GM12865 (cell line): ENCODE data around the gene CCDC141.
A peak's percentile ranks its signal among the peaks of the same experiment; 100 is the strongest.
"Not testable (repeated sequence)": the region's sequence is repeated elsewhere in the genome, so short reads cannot be mapped to it uniquely, and the experiment has no call there.

Experiments used
- DNase-seq: peaks from one replicate; pipeline ENCODE4 v3.0.0; 2010; ENCODE audit warnings: low read depth
- H3K4me3 ChIP-seq: 2 replicates; pipeline ENCODE4 v1.5.1; 2011; ENCODE audit warnings: mild to moderate bottlenecking, low read depth, low read length, control low read depth
- TF ChIP-seq, protein P1 (sequence below): IDR thresholded peaks from 2 replicates; pipeline ENCODE4 v1.5.1; 2011; ENCODE audit warnings: low read length, control low read depth, low read depth, inconsistent platforms; ENCODE audit not compliant: insufficient read depth; ENCODE audit errors: missing control alignments

The CCDC141 gene

DNA sequence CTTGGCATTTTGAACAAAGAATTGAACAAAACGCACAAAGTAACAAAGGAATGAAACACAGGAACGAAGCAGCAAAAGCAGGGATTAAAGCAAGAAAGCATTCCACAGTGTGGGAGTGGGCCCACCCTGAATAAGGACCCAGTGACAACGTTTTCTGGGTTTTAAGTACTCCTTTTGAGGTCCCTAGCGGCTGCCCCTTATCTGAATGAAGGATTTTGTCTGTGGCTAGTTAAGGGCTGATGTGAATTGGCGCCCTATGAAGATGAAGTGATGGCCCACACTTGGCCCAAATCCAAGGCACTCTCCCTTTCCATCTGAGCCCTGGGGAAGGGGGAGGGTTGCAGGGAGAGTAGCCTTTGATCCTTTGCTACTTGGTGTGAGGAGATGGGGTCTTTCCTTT, 7.8 kb upstream of the CCDC141 start:
- DNase-seq: no peak
- TF ChIP-seq, protein P1, sequence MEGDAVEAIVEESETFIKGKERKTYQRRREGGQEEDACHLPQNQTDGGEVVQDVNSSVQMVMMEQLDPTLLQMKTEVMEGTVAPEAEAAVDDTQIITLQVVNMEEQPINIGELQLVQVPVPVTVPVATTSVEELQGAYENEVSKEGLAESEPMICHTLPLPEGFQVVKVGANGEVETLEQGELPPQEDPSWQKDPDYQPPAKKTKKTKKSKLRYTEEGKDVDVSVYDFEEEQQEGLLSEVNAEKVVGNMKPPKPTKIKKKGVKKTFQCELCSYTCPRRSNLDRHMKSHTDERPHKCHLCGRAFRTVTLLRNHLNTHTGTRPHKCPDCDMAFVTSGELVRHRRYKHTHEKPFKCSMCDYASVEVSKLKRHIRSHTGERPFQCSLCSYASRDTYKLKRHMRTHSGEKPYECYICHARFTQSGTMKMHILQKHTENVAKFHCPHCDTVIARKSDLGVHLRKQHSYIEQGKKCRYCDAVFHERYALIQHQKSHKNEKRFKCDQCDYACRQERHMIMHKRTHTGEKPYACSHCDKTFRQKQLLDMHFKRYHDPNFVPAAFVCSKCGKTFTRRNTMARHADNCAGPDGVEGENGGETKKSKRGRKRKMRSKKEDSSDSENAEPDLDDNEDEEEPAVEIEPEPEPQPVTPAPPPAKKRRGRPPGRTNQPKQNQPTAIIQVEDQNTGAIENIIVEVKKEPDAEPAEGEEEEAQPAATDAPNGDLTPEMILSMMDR: no peak
- H3K4me3 ChIP-seq: no peak overlapping the region

DNA sequence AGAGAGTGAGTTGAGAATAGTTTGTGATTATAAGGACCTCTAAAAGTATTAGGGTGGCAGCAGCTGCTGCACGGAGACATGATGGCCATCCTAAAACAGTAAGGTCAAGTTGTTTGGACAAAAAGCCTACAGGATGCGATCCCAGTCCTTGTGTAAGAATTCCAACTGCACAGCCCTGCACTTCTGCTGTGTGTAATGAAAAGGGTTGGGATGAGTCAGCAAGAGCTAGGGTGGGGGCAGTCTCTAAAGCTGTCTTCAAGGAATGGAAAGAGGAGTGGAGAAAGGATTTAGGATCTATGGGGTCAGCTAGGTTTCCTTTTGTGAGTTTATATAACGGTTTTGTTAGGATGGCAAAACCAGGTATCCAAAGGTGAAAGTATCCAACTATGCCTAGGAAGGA, 3.6 kb upstream of the CCDC141 start:
- DNase-seq: not testable (repeated sequence)

DNA sequence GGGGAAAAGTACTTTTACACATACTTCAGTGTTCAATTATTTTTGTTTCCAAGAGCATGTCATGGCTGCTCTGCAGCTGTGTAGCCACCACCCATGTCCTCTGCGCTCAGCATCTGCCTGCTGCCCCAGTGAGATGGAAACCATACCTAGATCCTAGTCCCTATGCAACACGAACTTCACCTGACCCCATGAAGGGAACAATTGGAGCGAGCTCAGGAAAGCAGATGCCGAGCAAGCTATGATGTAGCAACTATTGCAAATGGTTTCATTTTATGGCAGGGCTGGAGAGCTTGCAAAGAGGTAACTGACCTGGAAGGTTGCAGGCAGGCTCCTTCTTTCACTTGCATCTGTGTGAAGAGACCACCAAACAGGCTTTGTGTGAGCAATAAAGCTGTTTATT, 1.3 kb upstream of the CCDC141 start:
- no peak for DNase-seq
- no peak overlapping the region for H3K4me3 ChIP-seq
- TF ChIP-seq, protein P1: no peak

More for the DNA sequence above, 3.6 kb upstream of the CCDC141 start:
- H3K4me3 ChIP-seq: not testable (repeated sequence)

DNA sequence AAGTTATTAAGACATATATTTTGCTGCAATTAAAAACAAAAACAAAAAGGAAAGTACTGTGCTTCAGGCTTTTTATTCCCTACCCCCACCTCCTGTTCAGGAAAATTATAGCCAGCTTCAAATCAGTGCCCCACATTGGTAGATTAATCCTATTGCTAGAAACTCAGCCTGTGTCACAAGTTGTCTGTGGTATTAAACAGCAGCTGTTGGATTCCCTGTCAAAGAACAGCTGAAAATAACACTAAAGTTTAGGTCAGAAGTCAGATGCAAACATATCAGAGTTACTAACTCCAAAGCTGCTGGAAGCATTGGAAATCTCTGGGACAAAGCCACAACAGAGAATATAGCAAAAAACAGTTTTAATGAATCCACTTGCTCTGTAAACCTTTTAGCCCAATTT, 818 bp upstream of the CCDC141 start:
- H3K4me3 ChIP-seq: no peak overlapping the region
- TF ChIP-seq, protein P1: no peak
- DNase-seq: no peak

DNA sequence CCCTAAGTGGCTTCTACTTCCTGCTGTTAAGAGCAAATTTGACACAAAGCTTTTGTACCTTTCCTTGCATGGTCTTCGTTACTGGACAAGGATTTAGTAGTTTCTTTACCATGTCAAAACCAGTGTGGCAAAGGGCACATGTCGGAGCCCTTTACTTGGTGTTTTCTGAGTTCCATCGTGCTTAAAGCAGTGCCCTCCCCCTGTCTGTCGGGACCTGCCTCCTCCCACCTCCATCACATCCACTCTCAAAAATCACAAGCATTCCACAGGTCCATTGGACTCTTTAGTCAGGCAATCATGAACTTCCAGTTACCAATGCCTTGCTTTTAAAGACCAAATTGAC, 763 bp downstream of the CCDC141 start:
- H3K4me3 ChIP-seq: peak overlapping the region; percentile 68
- peak; percentile 26 for DNase-seq
- TF ChIP-seq, protein P1: no peak

DNA sequence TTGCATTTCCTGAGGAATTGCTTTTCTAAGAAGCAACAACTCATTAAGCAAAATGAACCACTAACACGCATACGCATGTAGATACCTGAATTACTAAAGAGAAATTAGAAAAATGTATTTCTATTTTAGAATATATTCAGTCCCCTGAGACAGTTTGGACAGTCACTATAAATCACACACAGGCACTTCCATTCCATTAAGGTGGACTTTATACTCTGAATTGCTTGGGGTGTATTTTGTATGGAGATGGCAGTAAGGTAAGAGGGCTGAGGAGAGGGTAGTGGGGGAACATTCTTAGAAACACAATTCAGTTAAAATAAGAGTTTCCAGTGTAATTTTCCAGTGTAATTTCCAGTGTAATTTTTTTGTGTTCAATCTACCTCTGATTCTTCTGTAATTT, 1.8 kb downstream of the CCDC141 start:
- no peak for DNase-seq
- TF ChIP-seq, protein P1: no peak
- H3K4me3 ChIP-seq: peak overlapping the region; percentile 68; the same call in 1 of the 2 replicates

DNA sequence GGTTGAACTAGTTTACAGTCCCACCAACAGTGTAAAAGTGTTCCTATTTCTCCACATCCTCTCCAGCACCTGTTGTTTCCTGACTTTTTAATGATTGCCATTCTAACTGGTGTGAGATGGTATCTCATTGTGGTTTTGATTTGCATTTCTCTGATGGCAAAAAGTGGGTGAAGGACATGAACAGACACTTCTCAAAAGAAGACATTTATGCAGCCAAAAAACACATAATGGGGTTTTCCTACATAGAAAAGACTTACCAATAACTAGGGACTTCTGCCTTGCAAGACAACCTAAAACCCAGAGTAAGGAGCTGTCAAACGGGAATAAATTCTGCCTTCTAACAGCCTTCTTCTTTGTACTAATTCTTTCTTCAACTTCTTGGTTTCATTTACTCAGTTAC, 4.3 kb downstream of the CCDC141 start:
- DNase-seq, H3K4me3 ChIP-seq: not testable (repeated sequence)

DNA sequence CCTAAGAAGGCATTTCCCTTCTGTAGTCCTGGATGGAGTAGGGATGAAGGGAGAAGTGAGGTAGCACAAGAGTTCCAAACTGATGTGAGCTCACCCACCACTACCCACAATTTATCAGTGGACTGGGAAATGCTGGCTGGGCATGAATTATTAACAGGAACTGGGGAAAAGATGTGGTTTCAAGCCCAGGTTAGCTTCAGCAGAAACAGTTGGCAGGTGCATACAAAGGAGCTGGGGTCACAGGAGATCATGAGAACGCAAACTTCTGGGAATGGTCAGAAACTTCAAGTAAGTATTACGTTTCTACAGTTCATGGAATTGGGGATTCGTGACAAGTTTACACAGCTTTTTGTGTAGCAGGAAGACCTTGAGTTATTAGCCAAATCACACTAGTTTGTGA, 5.4 kb downstream of the CCDC141 start:
- no peak overlapping the region for H3K4me3 ChIP-seq
- DNase-seq: no peak
- TF ChIP-seq, protein P1: no peak
